Measurements from ENCODE around the gene CLRN3.

The CLRN3 gene

GRCh38 chr10:127918572-127918971, 25.8 kb upstream of the CLRN3 start:
- DNase-seq = no peak

- no peak for DNase-seq
Measured at GRCh38 chr10:127916826-127917225, 24.1 kb upstream of the CLRN3 start.

GRCh38 chr10:127915324-127915723, 22.6 kb upstream of the CLRN3 start:
- no peak for DNase-seq

GRCh38 chr10:127913368-127913759, 20.6 kb upstream of the CLRN3 start:
- DNase-seq = no peak

GRCh38 chr10:127912607-127913367, 20.0 kb upstream of the CLRN3 start:
- DNase-seq = no peak

GRCh38 chr10:127911867-127912257, 19.1 kb upstream of the CLRN3 start:
- DNase-seq = no peak

- DNase-seq = no peak
Measured at GRCh38 chr10:127911218-127911866, 18.6 kb upstream of the CLRN3 start.

GRCh38 chr10:127910464-127910770, 17.7 kb upstream of the CLRN3 start:
- no peak for DNase-seq

- no peak for DNase-seq
Measured at GRCh38 chr10:127909716-127910463, 17.1 kb upstream of the CLRN3 start.

GRCh38 chr10:127908959-127909267, 16.2 kb upstream of the CLRN3 start:
- no peak for DNase-seq

GRCh38 chr10:127908106-127908958, 15.6 kb upstream of the CLRN3 start:
- DNase-seq = no peak

GRCh38 chr10:127907411-127908105, 14.8 kb upstream of the CLRN3 start:
- DNase-seq = no peak

GRCh38 chr10:127906548-127907377, 14.0 kb upstream of the CLRN3 start, which contains the start of gene PTPRE:
Gene PTPRE (plus strand): TSS chr10:127907103. CDS start chr10:128040882, 133,779 bp downstream.
- DNase-seq = peak; percentile 64 to 81

GRCh38 chr10:127905848-127906261, 13.1 kb upstream of the CLRN3 start:
- no peak for DNase-seq

- no peak for DNase-seq
Measured at GRCh38 chr10:127905001-127905847, 12.5 kb upstream of the CLRN3 start.

GRCh38 chr10:127904311-127905000, 11.7 kb upstream of the CLRN3 start:
- DNase-seq = no peak

GRCh38 chr10:127903789-127904188, 11.0 kb upstream of the CLRN3 start:
- DNase-seq = no peak

- DNase-seq = no peak
Measured at GRCh38 chr10:127899766-127900387, 7.1 kb upstream of the CLRN3 start.

GRCh38 chr10:127897177-127897576, 4.4 kb upstream of the CLRN3 start:
- DNase-seq = no peak

All from stimulated activated CD4-positive, alpha-beta T cell treated with anti-CD3 and anti-CD28 coated beads, Interleukin-2, amount 100 ng/mL, for 48 hours (primary cell).